ENCODE measurements around the gene BMPR1A.
"Not testable (repeated sequence)": the region's sequence is repeated elsewhere in the genome, so short reads cannot be mapped to it uniquely, and the experiment has no call there.

The BMPR1A gene

DNA sequence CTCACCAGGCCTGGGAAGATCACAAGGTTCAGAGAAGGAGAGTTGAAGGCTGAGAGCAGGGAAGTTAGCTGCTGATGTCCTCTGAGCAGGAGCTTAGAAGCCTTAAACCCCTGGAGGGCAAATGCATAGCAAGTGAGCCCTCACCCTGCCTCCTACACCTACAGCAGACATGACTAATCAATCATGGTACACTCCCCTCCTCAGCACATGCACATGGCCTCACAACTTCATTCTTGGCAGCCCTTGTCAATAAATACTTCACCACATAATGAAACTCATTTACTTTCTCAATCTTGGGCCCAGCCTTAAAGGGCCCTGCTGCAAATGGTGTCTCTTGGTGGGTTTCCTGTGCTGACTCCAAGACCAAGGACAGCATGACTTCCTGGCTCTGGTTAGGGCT is 188.1 kb downstream of the BMPR1A start:
- no peak overlapping the region for H3K4me3 ChIP-seq (ENCODE audit: low read depth in 1 of 2, low read length in 2 of 2)
- no peak overlapping the region for H3K27ac ChIP-seq (ENCODE audit: low read length)
- no peaks in the 10 kb centered on the region for H3K9me3 ChIP-seq (ENCODE audit: control insufficient read depth in 1 of 2, low read length in 2 of 2)
- H3K4me1 ChIP-seq (ENCODE audit: control insufficient read depth in 1 of 2, insufficient read depth in 2 of 2, low read length in 2 of 2) = peaks cover 0 to 30% of the 10 kb centered on the region in 2 donors
- no peaks in the 10 kb centered on the region for H3K36me3 ChIP-seq (ENCODE audit: control insufficient read depth in 1 of 2, insufficient read depth in 2 of 2, low read length in 2 of 2)
- no peaks in the 10 kb centered on the region for H3K27me3 ChIP-seq (ENCODE audit: low read depth, low read length)

DNA sequence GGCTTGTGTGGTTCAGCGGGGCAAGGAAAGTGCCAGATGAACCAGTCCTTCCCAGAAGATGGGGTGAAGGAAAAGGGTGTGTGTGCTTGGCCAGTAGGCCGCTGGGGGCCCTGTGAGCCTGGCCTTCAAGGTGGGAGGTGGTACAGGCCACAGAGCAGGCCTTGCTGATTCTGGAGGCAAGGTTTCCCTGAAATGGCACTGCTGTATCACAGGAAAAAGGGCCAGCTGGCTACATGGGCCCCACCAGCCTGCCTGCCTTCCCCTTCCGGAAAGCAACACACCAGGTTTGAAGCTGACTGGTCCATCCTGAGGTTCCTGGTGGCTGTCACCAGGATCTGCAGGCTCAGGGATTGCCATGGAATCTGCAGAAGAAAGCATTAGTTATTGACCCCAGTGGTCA is 188.5 kb downstream of the BMPR1A start:
- Histone ChIP-seq H3K9me3 (ENCODE audit: control insufficient read depth in 1 of 2, low read length in 2 of 2) (no peaks in the 10 kb centered on the region), H3K4me1 (ENCODE audit: control insufficient read depth in 1 of 2, insufficient read depth in 2 of 2, low read length in 2 of 2) (peaks cover 0 to 30% of the 10 kb centered on the region in 2 donors), H3K27ac (ENCODE audit: low read length) (no peak overlapping the region), H3K27me3 (ENCODE audit: low read depth, low read length) (no peaks in the 10 kb centered on the region), H3K36me3 (ENCODE audit: control insufficient read depth in 1 of 2, insufficient read depth in 2 of 2, low read length in 2 of 2) (no peaks in the 10 kb centered on the region), H3K4me3 (ENCODE audit: low read depth in 1 of 2, low read length in 2 of 2) (no peak overlapping the region)

DNA sequence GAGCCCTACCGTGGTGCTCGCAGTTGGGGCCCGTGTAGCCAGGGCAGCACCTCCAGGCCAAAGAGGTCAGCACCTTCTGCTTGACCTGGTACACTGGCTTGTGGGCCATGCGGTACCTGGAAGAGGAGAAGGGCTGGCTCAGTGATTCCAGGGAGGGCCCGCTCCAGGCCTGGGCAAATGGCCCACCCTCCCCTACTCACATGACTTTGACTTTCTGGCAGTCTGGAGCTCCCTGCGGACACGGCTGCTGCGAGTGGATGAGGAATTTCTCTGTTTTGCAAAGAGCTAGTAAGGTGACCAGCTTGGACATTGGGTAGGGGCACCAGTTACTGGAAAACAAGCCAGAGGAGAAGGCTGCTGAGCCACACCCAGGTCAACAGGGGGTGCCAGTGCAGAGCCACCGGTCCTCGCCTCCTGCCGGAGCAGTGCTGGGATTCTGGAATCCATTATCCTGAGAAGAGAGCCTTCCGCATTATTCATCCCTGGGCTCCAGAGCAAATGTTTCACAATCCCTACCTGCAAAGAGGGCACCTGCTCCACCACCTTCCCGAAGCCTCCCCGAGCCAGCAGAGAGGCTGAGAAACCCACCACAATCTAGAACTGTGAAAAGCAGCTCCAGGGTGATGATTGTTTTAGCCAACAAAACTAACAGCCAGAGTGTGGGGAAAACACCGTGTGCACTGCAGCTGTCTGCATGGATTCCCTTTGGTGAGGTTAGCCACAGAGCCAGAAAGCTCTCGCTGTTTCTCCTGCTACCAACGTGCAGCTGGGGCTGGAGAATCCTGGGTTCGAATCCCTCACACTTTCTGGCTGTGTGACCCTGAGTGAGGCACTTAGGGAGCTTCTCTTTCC is 189.2 kb downstream of the BMPR1A start:
- H3K36me3 ChIP-seq (ENCODE audit: control insufficient read depth in 1 of 2, insufficient read depth in 2 of 2, low read length in 2 of 2) = no peaks in the 10 kb centered on the region
- peaks cover 0 to 30% of the 10 kb centered on the region in 2 donors for H3K4me1 ChIP-seq (ENCODE audit: control insufficient read depth in 1 of 2, insufficient read depth in 2 of 2, low read length in 2 of 2)
- H3K27me3 ChIP-seq (ENCODE audit: low read depth, low read length) = no peaks in the 10 kb centered on the region
- H3K27ac ChIP-seq (ENCODE audit: low read length) = no peak overlapping the region
- H3K9me3 ChIP-seq (ENCODE audit: control insufficient read depth in 1 of 2, low read length in 2 of 2) = no peaks in the 10 kb centered on the region
- H3K4me3 ChIP-seq (ENCODE audit: low read depth in 1 of 2, low read length in 2 of 2) = no peak overlapping the region

DNA sequence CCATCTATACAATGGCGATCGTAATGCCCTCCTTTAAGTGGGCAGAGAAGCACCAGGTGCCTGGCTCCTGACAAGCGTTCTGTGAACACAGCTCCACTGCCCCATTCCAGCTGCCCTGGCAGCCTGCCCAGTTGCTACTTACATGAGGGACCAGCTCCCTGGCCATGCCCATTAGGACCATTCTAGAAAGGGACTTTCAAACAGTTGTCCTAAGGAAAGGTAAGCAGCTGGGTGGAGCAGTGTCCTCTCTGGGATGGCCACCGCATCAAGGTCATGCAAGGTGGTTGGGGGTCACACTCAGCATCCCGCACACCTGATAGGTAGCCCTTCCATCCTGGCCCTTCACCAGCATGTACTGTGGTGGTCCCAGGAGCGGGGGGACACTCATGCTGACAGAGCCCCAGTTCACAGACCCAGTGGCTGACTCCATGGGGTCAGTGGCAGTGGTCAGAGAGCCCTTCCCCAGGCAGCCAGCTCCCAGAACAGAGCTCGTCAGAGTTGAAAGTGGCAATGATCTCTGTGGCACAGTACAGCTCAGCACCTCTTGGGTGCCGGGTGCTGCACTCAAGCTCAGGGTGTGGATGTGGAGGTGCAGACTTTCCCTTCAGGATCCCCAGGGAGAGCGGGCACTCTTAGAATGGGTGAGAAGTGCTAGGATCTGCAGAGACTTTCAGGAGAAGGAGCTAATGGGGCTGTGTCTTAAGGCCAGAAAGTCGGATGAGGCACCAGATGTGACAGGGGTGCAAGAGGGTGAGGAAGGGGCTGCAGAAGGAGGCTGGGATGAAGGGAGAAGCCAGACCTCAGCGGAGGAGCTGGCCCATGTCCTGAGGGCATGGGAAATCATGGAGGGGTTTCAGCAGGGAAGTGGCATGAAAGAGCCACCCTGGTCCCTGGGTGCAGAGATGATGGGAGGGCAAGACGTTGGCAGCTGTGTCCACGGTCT is 190.1 kb downstream of the BMPR1A start:
- Histone ChIP-seq H3K27ac (ENCODE audit: low read length) (no peak overlapping the region), H3K4me1 (ENCODE audit: control insufficient read depth in 1 of 2, insufficient read depth in 2 of 2, low read length in 2 of 2) (peaks cover 0 to 30% of the 10 kb centered on the region in 2 donors), H3K4me3 (ENCODE audit: low read depth in 1 of 2, low read length in 2 of 2) (no peak overlapping the region), H3K27me3 (ENCODE audit: low read depth, low read length) (no peaks in the 10 kb centered on the region), H3K36me3 (ENCODE audit: control insufficient read depth in 1 of 2, insufficient read depth in 2 of 2, low read length in 2 of 2) (no peaks in the 10 kb centered on the region), H3K9me3 (ENCODE audit: control insufficient read depth in 1 of 2, low read length in 2 of 2) (no peaks in the 10 kb centered on the region)

DNA sequence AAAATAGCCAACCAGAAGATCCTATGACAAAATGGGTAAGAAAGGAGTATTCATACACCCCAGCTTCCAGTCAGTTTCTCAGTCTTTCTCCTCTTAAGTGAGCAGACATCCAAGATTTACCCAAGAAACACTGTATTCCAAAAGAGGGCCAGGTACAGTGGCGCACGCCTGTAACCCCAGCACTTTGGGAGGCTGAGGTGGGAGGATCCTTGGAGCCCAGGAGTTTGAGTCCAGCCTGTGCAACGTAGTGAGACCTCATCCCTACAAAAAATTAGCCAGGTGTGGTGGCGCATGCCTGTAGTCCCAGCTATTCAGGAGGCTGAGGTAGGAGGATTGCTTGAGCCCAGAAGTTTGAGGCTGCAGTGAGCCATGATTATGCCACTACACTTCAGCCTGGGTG is 191.4 kb downstream of the BMPR1A start:
- H3K27ac ChIP-seq (ENCODE audit: low read length); H3K4me3 ChIP-seq (ENCODE audit: low read depth in 1 of 2, low read length in 2 of 2); H3K9me3 ChIP-seq (ENCODE audit: control insufficient read depth in 1 of 2, low read length in 2 of 2); H3K27me3 ChIP-seq (ENCODE audit: low read depth, low read length); H3K36me3 ChIP-seq (ENCODE audit: control insufficient read depth in 1 of 2, insufficient read depth in 2 of 2, low read length in 2 of 2): not testable (repeated sequence)
- H3K4me1 ChIP-seq (ENCODE audit: control insufficient read depth in 1 of 2, insufficient read depth in 2 of 2, low read length in 2 of 2) = peaks cover 0 to 20% of the 10 kb centered on the region in 2 donors

DNA sequence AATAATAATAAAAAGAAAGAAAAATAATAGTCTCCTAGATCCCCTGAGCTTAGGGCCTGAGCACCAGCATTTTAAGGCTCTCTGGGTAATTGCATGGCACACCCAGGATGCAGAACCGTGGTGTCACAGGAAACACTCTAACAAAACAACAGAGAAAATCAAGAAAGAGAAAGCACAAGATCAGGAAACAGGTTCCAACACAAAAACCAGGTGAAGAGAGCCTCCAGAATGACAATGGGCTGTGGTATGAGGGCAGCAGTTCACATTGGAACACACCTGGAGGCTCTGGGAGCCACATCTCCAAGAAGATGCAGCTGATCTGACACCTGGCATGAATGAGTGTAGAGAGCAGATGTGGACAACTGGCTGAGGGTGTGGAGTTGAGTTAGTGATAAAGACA is 193.9 kb downstream of the BMPR1A start:
- no peak overlapping the region for H3K4me3 ChIP-seq (ENCODE audit: low read depth in 1 of 2, low read length in 2 of 2)
- H3K9me3 ChIP-seq (ENCODE audit: control insufficient read depth in 1 of 2, low read length in 2 of 2) = peaks cover 0 to 4% of the 10 kb centered on the region in 2 donors
- H3K27me3 ChIP-seq (ENCODE audit: low read depth, low read length) = no peaks in the 10 kb centered on the region
- H3K4me1 ChIP-seq (ENCODE audit: control insufficient read depth in 1 of 2, insufficient read depth in 2 of 2, low read length in 2 of 2) = peaks cover 0 to 12% of the 10 kb centered on the region in 2 donors
- no peak overlapping the region for H3K27ac ChIP-seq (ENCODE audit: low read length)
- no peaks in the 10 kb centered on the region for H3K36me3 ChIP-seq (ENCODE audit: control insufficient read depth in 1 of 2, insufficient read depth in 2 of 2, low read length in 2 of 2)

DNA sequence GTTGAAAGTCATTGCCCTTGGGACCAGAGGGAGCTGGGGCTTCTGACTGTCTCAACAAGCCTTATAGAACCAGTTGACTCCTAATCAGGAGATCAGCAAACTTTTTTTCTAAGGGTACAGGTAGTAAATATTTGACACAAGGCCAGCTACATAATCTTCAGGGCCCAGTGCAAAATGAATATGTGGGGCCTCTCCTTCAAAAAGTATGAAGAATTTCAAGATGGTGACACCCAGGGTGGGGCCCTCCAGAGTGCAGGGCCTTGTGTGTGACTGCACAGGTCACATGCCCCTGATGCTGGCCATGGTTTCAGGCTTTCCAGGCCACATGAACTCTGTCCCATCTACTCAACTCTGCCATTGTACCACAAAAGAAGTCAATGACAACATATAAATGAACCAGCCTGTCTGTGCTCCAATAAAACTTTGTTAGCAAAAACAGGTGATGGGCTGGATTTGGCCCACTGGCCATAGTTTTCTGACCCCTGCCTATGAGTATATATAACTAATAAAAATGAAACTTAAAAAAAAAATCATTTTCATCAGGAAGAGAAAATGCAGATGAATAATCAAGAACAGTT is 194.9 kb downstream of the BMPR1A start:
- Histone ChIP-seq H3K4me3 (ENCODE audit: low read depth in 1 of 2, low read length in 2 of 2) (no peak overlapping the region), H3K9me3 (ENCODE audit: control insufficient read depth in 1 of 2, low read length in 2 of 2) (peaks cover 0 to 4% of the 10 kb centered on the region in 2 donors), H3K27ac (ENCODE audit: low read length) (no peak overlapping the region), H3K4me1 (ENCODE audit: control insufficient read depth in 1 of 2, insufficient read depth in 2 of 2, low read length in 2 of 2) (peaks cover 0 to 4% of the 10 kb centered on the region in 2 donors), H3K36me3 (ENCODE audit: control insufficient read depth in 1 of 2, insufficient read depth in 2 of 2, low read length in 2 of 2) (no peaks in the 10 kb centered on the region), H3K27me3 (ENCODE audit: low read depth, low read length) (no peaks in the 10 kb centered on the region)

DNA sequence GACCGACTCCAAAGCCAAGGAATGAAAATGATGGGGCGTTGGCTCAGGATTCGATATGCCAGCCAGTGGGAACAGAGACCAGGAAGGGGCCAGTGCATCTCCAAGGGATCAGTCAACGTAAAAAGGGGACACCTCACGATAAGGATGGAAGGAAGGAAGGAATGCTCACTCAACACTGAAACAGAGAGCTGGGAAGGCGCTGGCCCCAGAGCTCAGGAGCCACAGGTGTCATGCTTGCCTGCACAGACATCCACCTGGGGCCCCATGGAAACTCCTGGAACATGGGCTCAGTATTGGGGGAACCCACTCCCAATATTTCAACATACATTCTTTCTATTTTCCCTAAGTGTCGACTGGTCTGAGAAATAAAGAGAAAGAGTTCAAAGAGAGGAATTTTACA is 195.7 kb downstream of the BMPR1A start:
- Histone ChIP-seq H3K27me3 (ENCODE audit: low read depth, low read length) (no peaks in the 10 kb centered on the region), H3K4me1 (ENCODE audit: control insufficient read depth in 1 of 2, insufficient read depth in 2 of 2, low read length in 2 of 2) (peaks cover 0 to 4% of the 10 kb centered on the region in 2 donors), H3K27ac (ENCODE audit: low read length) (no peak overlapping the region), H3K36me3 (ENCODE audit: control insufficient read depth in 1 of 2, insufficient read depth in 2 of 2, low read length in 2 of 2) (no peaks in the 10 kb centered on the region), H3K9me3 (ENCODE audit: control insufficient read depth in 1 of 2, low read length in 2 of 2) (peaks cover 0 to 4% of the 10 kb centered on the region in 2 donors), H3K4me3 (ENCODE audit: low read depth in 1 of 2, low read length in 2 of 2) (no peak overlapping the region)

DNA sequence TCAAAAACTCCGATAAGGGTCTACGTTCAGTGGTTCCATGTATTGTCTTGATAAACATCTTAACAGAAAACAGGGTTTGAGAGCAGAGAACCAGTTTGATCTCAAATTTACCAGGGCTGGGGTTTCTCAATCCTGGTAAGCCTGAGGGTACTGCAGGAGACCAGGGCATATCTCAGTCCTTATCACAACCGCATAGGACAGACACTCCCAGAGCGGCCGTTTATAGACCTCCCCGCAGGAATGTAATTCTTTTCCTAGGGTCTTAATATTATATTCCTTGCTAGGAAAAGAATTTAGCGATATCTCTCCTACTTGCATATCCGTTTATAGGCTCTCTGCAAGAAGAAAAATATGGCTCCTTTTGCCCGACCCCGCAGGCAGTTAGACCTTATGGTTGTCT is 196.3 kb downstream of the BMPR1A start:
- not testable (repeated sequence) for H3K27ac ChIP-seq (ENCODE audit: low read length); H3K27me3 ChIP-seq (ENCODE audit: low read depth, low read length); H3K36me3 ChIP-seq (ENCODE audit: control insufficient read depth in 1 of 2, insufficient read depth in 2 of 2, low read length in 2 of 2); H3K4me3 ChIP-seq (ENCODE audit: low read depth in 1 of 2, low read length in 2 of 2); H3K4me1 ChIP-seq (ENCODE audit: control insufficient read depth in 1 of 2, insufficient read depth in 2 of 2, low read length in 2 of 2); H3K9me3 ChIP-seq (ENCODE audit: control insufficient read depth in 1 of 2, low read length in 2 of 2)

DNA sequence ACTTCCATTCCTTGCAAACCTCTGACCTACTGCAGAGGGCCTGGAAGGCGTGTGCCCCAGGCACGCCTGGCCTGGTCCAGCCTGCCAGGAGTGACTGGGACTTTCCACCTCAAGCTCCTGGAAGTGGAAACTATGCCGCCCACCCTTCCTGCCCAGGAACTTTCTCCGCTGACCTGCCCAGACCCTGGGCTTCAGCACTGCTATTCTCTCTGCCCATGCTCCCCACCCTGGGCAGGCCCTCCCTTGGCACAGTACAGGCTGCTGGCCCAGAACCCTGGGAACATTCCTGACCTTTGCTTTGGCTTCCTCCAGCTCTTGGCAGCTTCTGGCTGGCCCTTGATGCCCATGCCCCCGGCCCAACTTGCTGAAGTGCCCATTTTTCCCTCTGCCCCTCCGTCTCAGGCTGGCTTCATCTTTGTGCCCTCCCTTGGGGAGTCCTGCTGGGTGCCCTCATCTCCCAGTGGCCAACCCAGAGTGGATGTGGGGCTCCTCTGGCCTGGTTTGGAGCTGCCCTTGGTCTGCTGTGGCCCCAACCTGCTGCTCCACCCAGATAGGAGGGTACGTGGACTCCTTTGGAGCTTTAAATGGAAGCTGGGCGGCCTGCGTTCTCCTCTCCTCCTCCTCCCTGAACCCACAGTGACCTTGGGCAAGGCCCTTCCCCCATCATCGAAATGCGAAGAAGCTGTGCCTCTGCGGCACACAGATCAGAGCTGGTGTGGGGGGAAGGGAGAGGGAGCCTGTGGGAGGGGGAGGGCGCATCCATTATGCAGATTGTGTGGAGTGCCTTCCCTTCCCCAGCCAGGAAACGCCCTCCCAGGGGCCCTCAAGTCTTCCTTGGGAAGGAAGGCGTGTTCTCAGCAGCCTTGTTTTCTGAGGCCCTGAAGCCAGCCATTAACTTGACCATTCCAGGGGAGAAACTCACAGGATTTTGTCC is 197.6 kb downstream of the BMPR1A start:
- Histone ChIP-seq H3K36me3 (ENCODE audit: control insufficient read depth in 1 of 2, insufficient read depth in 2 of 2, low read length in 2 of 2) (no peaks in the 10 kb centered on the region), H3K9me3 (ENCODE audit: control insufficient read depth in 1 of 2, low read length in 2 of 2) (peaks cover 0 to 4% of the 10 kb centered on the region in 2 donors), H3K27ac (ENCODE audit: low read length) (peak overlapping the region; percentile 65), H3K4me3 (ENCODE audit: low read depth in 1 of 2, low read length in 2 of 2) (no peak overlapping the region), H3K4me1 (ENCODE audit: control insufficient read depth in 1 of 2, insufficient read depth in 2 of 2, low read length in 2 of 2) (peaks cover 7 to 12% of the 10 kb centered on the region in 2 donors), H3K27me3 (ENCODE audit: low read depth, low read length) (no peaks in the 10 kb centered on the region)
